ENCODE results near the gene CGB5. TPM values are rescaled to one million over a fixed set of nuclear protein-coding genes. Genes with fewer than 3 reads are reported as not detected.
"Not testable (repeated sequence)": the region's sequence is repeated elsewhere in the genome, so short reads cannot be mapped to it uniquely, and the experiment has no call there.

CGB5 gene
- total RNA-seq, 1 donor from 2014 or later = not detected

GRCh38 chr19:49038111-49038510, 5.5 kb upstream of the CGB5 start:
- H3K4me1 Mint-ChIP-seq; H3K27ac Mint-ChIP-seq; H3K9me3 Mint-ChIP-seq; intact Hi-C loops (cut with micrococcal nuclease); POLR2A ChIA-PET; ATAC-seq (ENCODE audit: low read depth); DNase-seq; H3K36me3 Mint-ChIP-seq (ENCODE audit: low read depth); H3K27me3 Mint-ChIP-seq; H3K4me3 Mint-ChIP-seq: not testable (repeated sequence)
- CTCF ChIA-PET = interaction anchor here (0.6 kb wide), 1 partner anchor 36 kb away, joined by 3 read pairs; no protein-coding TSS in a partner anchor

GRCh38 chr19:49038557-49039276, 4.9 kb upstream of the CGB5 start:
- H3K27ac Mint-ChIP-seq; POLR2A ChIA-PET; ATAC-seq (ENCODE audit: low read depth); intact Hi-C loops (cut with micrococcal nuclease); H3K36me3 Mint-ChIP-seq (ENCODE audit: low read depth); H3K9me3 Mint-ChIP-seq; DNase-seq; H3K27me3 Mint-ChIP-seq; H3K4me3 Mint-ChIP-seq; H3K4me1 Mint-ChIP-seq: not testable (repeated sequence)
- CTCF ChIA-PET = interaction anchor here (0.6 kb wide), 1 partner anchor 37 kb away, joined by 3 read pairs; no protein-coding TSS in a partner anchor

DNA sequence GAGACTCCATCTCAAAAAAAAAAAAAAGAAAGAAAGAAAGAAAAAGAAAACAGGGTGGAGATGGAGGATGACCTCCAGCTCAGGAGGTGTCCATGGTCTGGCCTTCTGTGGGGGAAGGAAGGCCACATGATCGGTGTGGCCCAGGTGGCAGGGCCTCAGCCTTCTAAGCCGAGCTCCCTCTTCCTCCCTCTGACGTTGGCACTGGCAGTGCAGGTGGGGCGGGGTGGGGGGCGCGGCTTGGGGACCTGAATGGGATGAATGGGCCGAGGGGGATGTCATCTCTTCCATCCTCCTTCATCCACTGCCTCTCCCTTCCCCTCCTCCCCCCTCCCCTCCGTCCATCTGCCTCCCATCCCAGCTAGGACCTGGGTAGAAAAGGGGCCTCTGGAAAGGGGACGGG, 3.9 kb upstream of the CGB5 start:
- H3K27ac Mint-ChIP-seq, CTCF ChIA-PET: not testable (repeated sequence)

DNA sequence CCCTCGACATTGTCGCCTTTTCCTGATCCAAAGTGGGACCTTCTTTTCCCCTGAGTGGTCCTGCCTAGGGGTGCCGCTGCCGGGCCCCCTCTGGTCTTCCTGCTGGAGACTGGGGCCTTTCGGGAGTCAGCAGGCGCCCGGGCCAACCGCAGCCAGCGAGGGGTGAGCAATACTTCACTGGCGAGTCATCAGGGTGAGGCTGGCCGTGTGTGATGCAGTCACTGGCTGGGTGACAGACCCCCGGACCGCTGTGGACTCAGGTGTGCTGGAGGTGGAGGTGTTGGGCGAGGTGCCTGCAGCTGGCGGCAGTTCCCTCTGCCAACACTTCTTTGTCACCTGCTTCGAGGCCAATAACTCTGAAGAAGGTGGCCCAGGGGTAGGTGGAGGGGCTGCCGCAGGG, 1.5 kb upstream of the CGB5 start:
- ChIA-PET POLR2A (no interaction called here), CTCF (no interaction called here)
- Mint-ChIP-seq H3K4me3 (no peak overlapping the region), H3K9me3 (no peaks in the 10 kb centered on the region), H3K4me1 (no peaks in the 10 kb centered on the region), H3K36me3 (ENCODE audit: low read depth) (no peaks in the 10 kb centered on the region), H3K27me3 (peaks cover 6% of the 10 kb centered on the region), H3K27ac (no peak overlapping the region)
- TF ChIP-seq, protein P1, sequence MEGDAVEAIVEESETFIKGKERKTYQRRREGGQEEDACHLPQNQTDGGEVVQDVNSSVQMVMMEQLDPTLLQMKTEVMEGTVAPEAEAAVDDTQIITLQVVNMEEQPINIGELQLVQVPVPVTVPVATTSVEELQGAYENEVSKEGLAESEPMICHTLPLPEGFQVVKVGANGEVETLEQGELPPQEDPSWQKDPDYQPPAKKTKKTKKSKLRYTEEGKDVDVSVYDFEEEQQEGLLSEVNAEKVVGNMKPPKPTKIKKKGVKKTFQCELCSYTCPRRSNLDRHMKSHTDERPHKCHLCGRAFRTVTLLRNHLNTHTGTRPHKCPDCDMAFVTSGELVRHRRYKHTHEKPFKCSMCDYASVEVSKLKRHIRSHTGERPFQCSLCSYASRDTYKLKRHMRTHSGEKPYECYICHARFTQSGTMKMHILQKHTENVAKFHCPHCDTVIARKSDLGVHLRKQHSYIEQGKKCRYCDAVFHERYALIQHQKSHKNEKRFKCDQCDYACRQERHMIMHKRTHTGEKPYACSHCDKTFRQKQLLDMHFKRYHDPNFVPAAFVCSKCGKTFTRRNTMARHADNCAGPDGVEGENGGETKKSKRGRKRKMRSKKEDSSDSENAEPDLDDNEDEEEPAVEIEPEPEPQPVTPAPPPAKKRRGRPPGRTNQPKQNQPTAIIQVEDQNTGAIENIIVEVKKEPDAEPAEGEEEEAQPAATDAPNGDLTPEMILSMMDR (IDR thresholded peaks at IDR 0.05) = no peak
- ATAC-seq (ENCODE audit: low read depth) (no peak), DNase-seq (no peak)
- intact Hi-C loops (cut with micrococcal nuclease) = no loop called here

More for the DNA sequence above, 3.9 kb upstream of the CGB5 start:
- DNase-seq; POLR2A ChIA-PET; H3K9me3 Mint-ChIP-seq; H3K4me1 Mint-ChIP-seq; ATAC-seq (ENCODE audit: low read depth); H3K27me3 Mint-ChIP-seq; intact Hi-C loops (cut with micrococcal nuclease); H3K4me3 Mint-ChIP-seq; H3K36me3 Mint-ChIP-seq (ENCODE audit: low read depth): not testable (repeated sequence)

- H3K27me3 Mint-ChIP-seq; ATAC-seq (ENCODE audit: low read depth); H3K4me1 Mint-ChIP-seq; intact Hi-C loops (cut with micrococcal nuclease); DNase-seq; H3K9me3 Mint-ChIP-seq; CTCF ChIA-PET; H3K36me3 Mint-ChIP-seq (ENCODE audit: low read depth); H3K27ac Mint-ChIP-seq; H3K4me3 Mint-ChIP-seq; POLR2A ChIA-PET: not testable (repeated sequence)
Measured at GRCh38 chr19:49042666-49043065, 982 bp upstream of the CGB5 start.

GRCh38 chr19:49049011-49049410, 5.4 kb downstream of the CGB5 start, which contains the start of gene CGB8:
Gene CGB8 (minus strand): TSS chr19:49049111. CDS start chr19:49048739, 372 bp downstream.
- POLR2A ChIA-PET; H3K36me3 Mint-ChIP-seq (ENCODE audit: low read depth); H3K27me3 Mint-ChIP-seq; ATAC-seq (ENCODE audit: low read depth); CTCF ChIA-PET; H3K4me1 Mint-ChIP-seq; H3K9me3 Mint-ChIP-seq; H3K4me3 Mint-ChIP-seq; H3K27ac Mint-ChIP-seq; intact Hi-C loops (cut with micrococcal nuclease); DNase-seq: not testable (repeated sequence)

DNA sequence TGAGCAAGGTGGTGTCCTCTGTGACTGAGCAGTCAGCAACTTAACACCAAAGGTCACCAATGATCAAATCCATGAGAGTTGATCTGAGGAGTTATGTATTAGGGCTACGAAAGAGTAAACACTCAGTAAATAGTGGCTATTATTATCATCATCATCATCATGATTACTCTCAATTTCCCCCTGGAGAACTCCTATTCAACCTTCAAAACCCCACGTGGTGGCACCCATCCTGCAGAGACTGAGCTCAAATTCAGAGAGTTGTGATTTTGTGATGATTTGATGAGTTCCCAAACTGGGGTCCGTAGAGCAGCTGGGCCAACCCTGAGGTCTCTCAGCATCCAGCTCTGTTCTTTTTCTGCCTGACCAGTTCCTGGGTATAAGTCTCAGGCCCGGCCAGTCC, 6.2 kb downstream of the CGB5 start:
- H3K4me1 Mint-ChIP-seq; CTCF ChIA-PET; H3K4me3 Mint-ChIP-seq; ATAC-seq (ENCODE audit: low read depth); H3K9me3 Mint-ChIP-seq; DNase-seq; H3K36me3 Mint-ChIP-seq (ENCODE audit: low read depth); H3K27me3 Mint-ChIP-seq; intact Hi-C loops (cut with micrococcal nuclease); POLR2A ChIA-PET; H3K27ac Mint-ChIP-seq: not testable (repeated sequence)

DNA sequence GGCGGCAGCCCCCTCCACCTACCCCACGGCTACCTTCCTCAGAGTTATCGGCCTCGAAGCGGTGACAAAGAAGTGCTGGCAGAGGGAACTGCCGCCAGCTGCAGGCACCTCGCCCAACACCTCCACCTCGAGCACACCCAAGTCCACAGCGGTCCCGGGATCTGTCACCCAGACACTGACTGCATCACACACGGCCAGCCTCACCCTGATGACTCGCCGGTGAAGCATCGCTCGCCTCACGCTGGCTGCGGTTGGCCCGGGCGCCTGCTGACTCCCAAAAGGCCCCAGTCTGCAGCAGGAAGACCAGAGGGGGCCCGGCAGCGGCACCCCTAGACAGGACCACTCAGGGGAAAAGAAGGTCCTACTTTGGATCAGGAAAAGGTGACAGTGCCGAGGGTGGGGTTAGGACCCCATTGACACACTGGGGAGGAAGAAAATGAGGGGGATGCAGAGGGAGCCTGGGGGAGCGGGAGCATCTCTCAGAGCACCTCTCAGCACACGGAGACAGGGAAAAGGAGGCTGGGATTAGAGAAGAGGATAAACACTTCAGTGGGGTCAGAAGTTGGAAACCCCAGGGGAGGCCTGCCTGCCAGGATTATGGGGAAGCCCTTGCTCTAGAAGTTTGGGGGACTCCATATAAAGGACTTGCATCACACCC, 6.9 kb downstream of the CGB5 start:
- CTCF ChIA-PET; ATAC-seq (ENCODE audit: low read depth); H3K4me3 Mint-ChIP-seq; H3K27me3 Mint-ChIP-seq; H3K27ac Mint-ChIP-seq; POLR2A ChIA-PET; intact Hi-C loops (cut with micrococcal nuclease); H3K36me3 Mint-ChIP-seq (ENCODE audit: low read depth); DNase-seq; H3K9me3 Mint-ChIP-seq; H3K4me1 Mint-ChIP-seq: not testable (repeated sequence)

Measured in activated B cell treated with CpG ODN at 0.5 μM for 24 hours (primary cell).